GM21381 (cell line): Measurements from ENCODE around the gene MAST4.

ENCODE experiments used
- ATAC-seq: cut with Tn5 transposase; IDR thresholded peaks from one replicate; pipeline ENCODE4 v1.9.1; 2021; ENCODE audit warnings: mild to moderate bottlenecking, moderate library complexity; ENCODE audit not compliant: unreplicated experiment

The MAST4 gene

GRCh38 chr5:67194166-67194565 is 598.0 kb downstream of the MAST4 start:
- ATAC-seq = no peak

DNA sequence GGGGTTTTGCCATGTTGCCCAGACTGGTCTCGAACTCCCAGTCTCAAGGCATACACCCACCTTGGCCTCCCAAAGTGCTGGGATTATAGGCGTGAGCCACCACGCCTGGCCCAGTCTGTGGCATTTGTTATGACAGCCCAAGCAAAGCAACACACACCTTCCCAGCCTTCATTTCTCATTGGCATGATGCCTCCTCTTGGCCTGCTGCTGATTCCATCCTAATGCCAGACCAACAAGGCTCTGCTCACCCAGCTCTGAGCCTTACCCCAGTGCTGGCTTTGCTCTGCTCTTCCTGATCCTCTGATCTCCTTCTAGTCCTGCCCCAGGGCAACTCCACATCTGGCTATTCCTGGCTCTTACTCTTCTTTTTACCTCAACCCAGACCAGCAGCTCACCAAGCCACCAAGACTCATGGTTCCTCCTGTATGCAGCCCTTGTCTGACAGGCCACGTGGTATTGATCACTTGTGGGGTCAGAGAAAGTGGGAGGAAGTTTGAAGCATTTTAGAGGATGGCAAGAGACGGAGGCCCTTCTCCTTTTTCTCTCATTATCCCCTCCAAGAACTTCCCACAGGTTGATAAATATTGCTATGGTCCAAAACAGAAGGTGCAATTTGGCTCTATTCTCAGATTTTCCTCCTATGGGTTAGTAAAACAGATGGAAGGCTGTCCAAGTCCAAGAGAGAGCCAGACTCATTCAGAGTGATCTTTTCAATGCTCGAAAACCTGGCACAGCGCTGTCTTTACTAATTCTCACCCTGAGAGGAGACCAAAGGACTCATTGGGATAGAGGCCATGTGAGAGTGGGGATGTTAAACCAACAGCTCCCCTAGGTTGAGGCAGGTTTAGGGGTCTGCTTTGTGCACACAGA is 599.4 kb downstream of the MAST4 start:
- no peak for ATAC-seq

- ATAC-seq = no peak
These were observed 600.4 kb downstream of the MAST4 start, which contains the start of gene CD180 for GRCh38 chr5:67196537-67197059. Gene CD180 (minus strand): TSS chr5:67196799. CDS start chr5:67196641, 158 bp downstream.

- ATAC-seq = no peak
These were observed 601.3 kb downstream of the MAST4 start for GRCh38 chr5:67197536-67197935.

GRCh38 chr5:67198917-67199316 is 602.7 kb downstream of the MAST4 start:
- no peak for ATAC-seq

GRCh38 chr5:67199859-67200258 is 603.7 kb downstream of the MAST4 start:
- ATAC-seq = no peak

DNA sequence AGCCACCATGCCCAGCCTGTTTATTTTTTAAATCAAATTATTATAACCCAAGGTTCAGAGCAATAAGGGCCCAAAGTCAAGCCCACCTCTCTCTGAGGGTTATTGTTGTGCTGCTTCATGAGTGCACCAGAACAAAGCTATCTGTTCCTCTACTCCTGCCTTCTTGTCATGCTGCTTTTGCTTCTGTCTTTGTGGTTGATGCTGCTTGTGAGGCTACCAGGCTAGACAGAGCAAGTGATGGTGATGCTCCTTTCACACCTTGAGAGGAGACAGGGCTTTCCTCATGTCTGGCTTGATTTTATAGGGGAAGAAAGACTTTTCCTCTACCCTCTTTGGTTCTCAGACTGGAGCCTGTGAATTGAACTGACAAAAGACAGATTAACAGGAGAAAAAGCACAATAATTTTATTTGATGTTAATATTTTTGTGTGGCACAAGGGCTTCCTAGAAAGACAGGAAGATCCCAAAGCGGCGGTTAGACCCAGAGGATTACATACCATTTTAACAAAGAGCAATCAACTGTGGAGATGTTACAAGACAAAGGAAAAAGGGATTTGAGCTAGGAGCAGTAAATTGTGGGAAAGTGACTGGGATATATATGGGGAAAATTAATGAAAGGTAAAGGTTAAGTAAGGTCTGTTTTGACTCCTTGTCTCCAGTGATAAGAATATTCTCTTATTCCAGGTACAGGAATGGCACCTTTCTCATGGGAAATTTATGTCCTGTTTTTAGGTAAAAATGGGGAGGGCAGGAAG is 604.8 kb downstream of the MAST4 start:
- no peak for ATAC-seq

DNA sequence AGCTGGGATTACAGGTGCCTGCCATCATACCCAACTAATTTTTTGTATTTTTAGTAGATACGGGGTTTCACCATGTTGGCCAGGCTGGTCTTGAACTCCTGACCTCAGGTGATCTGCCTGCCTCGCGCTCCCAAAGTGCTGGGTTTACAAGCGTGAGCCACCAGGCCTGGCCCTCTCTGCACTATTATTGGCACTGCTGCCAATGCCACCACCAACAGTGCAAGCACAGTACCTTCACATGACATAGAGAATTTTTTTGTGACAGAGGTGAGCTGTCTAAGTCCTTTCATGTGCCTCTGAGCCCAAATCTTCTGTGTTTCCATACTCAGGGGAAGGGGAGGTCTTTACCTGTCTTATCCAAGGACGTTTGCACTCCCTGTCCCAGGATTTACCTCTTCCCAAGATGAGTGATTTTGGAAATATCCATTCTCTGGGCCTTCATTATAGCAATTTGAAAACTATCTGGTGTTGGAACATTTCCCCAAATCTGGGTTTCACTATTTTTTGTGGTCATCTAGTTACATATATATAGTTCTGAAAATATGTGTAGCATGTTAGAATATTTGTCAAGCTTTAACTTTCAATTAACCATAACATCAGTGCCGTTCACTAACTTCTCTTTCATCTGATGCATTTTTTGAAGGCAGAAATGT is 605.8 kb downstream of the MAST4 start:
- peak; percentile 22 for ATAC-seq

DNA sequence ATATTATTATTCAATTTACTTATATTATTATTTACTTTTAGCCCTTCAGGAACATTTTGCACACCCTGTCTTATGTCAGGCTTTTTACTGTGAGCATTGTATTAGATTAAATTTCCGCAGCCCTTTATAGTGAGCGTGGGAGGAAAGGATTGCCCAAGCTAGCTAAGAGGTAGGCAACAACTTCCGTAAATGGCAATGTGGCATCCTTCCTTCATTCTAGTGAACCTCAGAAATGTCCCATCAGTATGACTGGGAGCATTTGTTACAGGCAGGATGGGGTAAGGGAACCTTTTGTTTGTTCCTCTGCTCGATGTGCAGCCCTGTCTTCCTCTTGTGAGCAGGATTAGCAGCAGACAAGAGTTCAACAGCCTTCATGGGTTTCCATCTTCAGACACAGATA is 606.6 kb downstream of the MAST4 start:
- ATAC-seq = no peak

- no peak for ATAC-seq
These were observed 607.5 kb downstream of the MAST4 start for GRCh38 chr5:67203701-67204074.

- no peak for ATAC-seq
These were observed 608.6 kb downstream of the MAST4 start for GRCh38 chr5:67204821-67205220.

- ATAC-seq = no peak
These were observed 609.8 kb downstream of the MAST4 start for GRCh38 chr5:67205981-67206380.

GRCh38 chr5:67206461-67206860 is 610.3 kb downstream of the MAST4 start:
- ATAC-seq = peak; percentile 37

DNA sequence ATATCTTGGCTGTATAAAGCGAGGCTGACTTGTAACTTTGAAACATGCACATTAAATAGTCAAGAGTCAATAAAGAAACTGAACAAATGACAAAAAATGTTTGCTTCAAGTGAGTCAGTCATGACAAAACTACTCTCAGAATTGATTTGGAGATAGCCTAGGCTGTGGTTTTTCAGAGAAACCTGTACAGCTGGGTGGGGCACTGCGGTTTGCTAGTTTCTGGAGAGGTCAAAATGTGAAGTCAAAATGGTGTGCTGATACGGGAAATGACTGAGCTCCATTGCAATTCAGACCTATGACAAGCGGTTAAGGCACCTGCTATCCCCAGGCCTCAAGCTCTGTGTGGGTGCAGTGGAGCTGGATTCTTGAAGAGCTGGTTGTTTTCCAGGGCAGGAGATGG is 610.7 kb downstream of the MAST4 start:
- ATAC-seq = peak; percentile 77

GRCh38 chr5:67208403-67208802 is 612.2 kb downstream of the MAST4 start:
- ATAC-seq = no peak

GRCh38 chr5:67209141-67209771 is 613.1 kb downstream of the MAST4 start:
- ATAC-seq = no peak

- no peak for ATAC-seq
These were observed 615.7 kb downstream of the MAST4 start for GRCh38 chr5:67211926-67212325.

GRCh38 chr5:67214036-67214435 is 617.8 kb downstream of the MAST4 start:
- ATAC-seq = no peak

- no peak for ATAC-seq
These were observed 618.7 kb downstream of the MAST4 start for GRCh38 chr5:67214707-67215447.
